ENCODE data around the gene LIAS.
"Not testable (repeated sequence)": the region's sequence is repeated elsewhere in the genome, so short reads cannot be mapped to it uniquely, and the experiment has no call there.

DNA sequence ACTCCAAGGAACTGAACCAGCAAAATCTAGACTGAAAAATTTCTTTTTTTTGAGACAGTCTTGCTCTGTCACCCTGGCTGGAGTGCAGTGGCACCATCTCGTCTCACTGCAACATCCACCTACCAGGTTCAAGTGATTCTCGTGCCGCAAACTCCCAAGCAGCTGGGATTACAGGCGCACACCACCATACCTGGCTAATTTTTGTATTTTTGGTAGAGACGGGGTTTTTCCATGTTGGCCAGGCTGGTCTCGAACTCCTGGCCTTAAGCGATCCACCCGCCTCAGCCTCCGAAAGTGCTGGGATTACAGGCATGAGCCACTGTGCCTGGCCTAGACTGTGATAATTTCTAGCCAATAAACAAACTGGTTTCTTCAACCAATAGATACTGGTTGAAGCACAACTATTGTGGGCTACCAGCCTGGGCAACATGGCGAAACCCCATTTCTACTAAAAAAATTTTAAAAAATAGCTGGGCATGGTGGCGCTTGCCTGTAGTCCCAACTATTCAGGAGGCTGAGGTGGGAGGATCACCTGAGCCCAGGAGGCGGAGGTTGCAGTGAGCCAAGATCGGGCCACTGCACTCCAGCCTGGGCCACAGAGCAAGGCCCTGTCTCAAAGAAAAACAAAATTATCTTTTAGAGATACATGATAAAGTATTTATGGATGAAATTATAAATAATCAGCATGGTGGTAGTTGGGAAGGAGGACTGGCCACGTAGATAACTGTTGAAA, 57.0 kb downstream of the LIAS start:
- TF ChIP-seq, protein P1, sequence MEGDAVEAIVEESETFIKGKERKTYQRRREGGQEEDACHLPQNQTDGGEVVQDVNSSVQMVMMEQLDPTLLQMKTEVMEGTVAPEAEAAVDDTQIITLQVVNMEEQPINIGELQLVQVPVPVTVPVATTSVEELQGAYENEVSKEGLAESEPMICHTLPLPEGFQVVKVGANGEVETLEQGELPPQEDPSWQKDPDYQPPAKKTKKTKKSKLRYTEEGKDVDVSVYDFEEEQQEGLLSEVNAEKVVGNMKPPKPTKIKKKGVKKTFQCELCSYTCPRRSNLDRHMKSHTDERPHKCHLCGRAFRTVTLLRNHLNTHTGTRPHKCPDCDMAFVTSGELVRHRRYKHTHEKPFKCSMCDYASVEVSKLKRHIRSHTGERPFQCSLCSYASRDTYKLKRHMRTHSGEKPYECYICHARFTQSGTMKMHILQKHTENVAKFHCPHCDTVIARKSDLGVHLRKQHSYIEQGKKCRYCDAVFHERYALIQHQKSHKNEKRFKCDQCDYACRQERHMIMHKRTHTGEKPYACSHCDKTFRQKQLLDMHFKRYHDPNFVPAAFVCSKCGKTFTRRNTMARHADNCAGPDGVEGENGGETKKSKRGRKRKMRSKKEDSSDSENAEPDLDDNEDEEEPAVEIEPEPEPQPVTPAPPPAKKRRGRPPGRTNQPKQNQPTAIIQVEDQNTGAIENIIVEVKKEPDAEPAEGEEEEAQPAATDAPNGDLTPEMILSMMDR (IDR thresholded peaks at IDR 0.05; ENCODE audit: low read depth, low read length, missing input control): not testable (repeated sequence)
- TF ChIP-seq JUND (IDR thresholded peaks at IDR 0.05); SP1 (IDR thresholded peaks at IDR 0.05); TAF1 (conservative IDR thresholded peaks at IDR 0.05); RAD21 (IDR thresholded peaks at IDR 0.05); GABPA (IDR thresholded peaks at IDR 0.05 in 1 of 2, conservative IDR thresholded peaks at IDR 0.05 in 1 of 2); HNF4A (conservative IDR thresholded peaks at IDR 0.05); EGR1 (IDR thresholded peaks at IDR 0.05; ENCODE audit: low read depth in 2 of 2); RXRA (IDR thresholded peaks at IDR 0.05): not testable (repeated sequence)
- TF ChIP-seq, protein P2, sequence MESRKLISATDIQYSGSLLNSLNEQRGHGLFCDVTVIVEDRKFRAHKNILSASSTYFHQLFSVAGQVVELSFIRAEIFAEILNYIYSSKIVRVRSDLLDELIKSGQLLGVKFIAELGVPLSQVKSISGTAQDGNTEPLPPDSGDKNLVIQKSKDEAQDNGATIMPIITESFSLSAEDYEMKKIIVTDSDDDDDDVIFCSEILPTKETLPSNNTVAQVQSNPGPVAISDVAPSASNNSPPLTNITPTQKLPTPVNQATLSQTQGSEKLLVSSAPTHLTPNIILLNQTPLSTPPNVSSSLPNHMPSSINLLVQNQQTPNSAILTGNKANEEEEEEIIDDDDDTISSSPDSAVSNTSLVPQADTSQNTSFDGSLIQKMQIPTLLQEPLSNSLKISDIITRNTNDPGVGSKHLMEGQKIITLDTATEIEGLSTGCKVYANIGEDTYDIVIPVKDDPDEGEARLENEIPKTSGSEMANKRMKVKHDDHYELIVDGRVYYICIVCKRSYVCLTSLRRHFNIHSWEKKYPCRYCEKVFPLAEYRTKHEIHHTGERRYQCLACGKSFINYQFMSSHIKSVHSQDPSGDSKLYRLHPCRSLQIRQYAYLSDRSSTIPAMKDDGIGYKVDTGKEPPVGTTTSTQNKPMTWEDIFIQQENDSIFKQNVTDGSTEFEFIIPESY (IDR thresholded peaks at IDR 0.05): not testable (repeated sequence)
